Tibial artery (tissue), 4 donors: ENCODE results near the gene BICC1.
A peak's percentile ranks its signal among the peaks of the same experiment; 100 is the strongest.

Source experiments
- DNase-seq, 2 donors: peaks; one replicate each; pipeline ENCODE4 v3.0.0-alpha.2; 2019
- H3K27ac ChIP-seq, 2 donors: fragments of 200-600 bp; sonication (generic) in 1 of 2; 1 replicate in 1 of 2; 2 replicates in 1 of 2; pipeline ENCODE4 v1.5.1; 2018 to 2019; ENCODE audit warnings: mild to moderate bottlenecking in 1 of 2
- H3K27me3 ChIP-seq, 2 donors: fragments of 200-600 bp; sonication (generic) in 1 of 2; one replicate each; pipeline versions ENCODE4 v1.5.1 to v1.6.0; 2016 to 2019
- H3K36me3 ChIP-seq, 3 donors: fragments of 200-600 bp; sonication (generic) in 2 of 3; one replicate each; pipeline ENCODE4 v1.5.1; 2016 to 2019; ENCODE audit warnings: mild to moderate bottlenecking in 2 of 3
- H3K4me1 ChIP-seq, 4 donors: fragments of 200-600 bp; sonication (generic) in 2 of 4; 1 replicate in 3 of 4; 2 replicates in 1 of 4; pipeline ENCODE4 v1.5.1; 2016 to 2019
- H3K4me3 ChIP-seq, 2 donors: fragments of 200-600 bp; sonication (generic) in 1 of 2; 1 replicate in 1 of 2; 2 replicates in 1 of 2; pipeline ENCODE4 v1.5.1; 2018 to 2019; ENCODE audit warnings: mild to moderate bottlenecking in 2 of 2
- H3K9me3 ChIP-seq, 3 donors: fragments of 200-600 bp; sonication (generic) in 1 of 3; one replicate each; pipeline ENCODE4 v1.5.1; 2016 to 2019
- intact Hi-C: fragments of 100-400 bp; cut with DNase I; formaldehyde crosslinking; loops from one replicate; pipeline ENCODE4 v1.15.0; 2023; ENCODE audit warnings: low total_unique reads
- TF ChIP-seq, protein P1 (sequence below), 2 experiments: fragments of 200-600 bp in 1 of 2; fragments of 450-650 bp in 1 of 2; IDR thresholded peaks; one replicate each; pipeline ENCODE4 v1.5.1; 2017 to 2019; ENCODE audit warnings: antibody characterized with exemption in 2 of 2, mild to moderate bottlenecking in 1 of 2, moderate library complexity in 1 of 2

BICC1 gene

GRCh38 chr10:58567652-58568051 is 55.0 kb downstream of the BICC1 start:
- H3K27me3 ChIP-seq, result no peaks in the 10 kb centered on the region
- no peaks in the 10 kb centered on the region for H3K36me3 ChIP-seq
- intact Hi-C loops, result no loop called here
- H3K4me3 ChIP-seq, result no peak overlapping the region
- DNase-seq, result no peak
- peaks cover 0 to 33% (median 9%) of the 10 kb centered on the region in 4 donors for H3K4me1 ChIP-seq
- peaks cover 0 to 5% (median 3%) of the 10 kb centered on the region in 3 donors for H3K9me3 ChIP-seq
- peak overlapping the region in 1 of 2 donors; percentile 12 for H3K27ac ChIP-seq
- TF ChIP-seq, protein P1, sequence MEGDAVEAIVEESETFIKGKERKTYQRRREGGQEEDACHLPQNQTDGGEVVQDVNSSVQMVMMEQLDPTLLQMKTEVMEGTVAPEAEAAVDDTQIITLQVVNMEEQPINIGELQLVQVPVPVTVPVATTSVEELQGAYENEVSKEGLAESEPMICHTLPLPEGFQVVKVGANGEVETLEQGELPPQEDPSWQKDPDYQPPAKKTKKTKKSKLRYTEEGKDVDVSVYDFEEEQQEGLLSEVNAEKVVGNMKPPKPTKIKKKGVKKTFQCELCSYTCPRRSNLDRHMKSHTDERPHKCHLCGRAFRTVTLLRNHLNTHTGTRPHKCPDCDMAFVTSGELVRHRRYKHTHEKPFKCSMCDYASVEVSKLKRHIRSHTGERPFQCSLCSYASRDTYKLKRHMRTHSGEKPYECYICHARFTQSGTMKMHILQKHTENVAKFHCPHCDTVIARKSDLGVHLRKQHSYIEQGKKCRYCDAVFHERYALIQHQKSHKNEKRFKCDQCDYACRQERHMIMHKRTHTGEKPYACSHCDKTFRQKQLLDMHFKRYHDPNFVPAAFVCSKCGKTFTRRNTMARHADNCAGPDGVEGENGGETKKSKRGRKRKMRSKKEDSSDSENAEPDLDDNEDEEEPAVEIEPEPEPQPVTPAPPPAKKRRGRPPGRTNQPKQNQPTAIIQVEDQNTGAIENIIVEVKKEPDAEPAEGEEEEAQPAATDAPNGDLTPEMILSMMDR (IDR thresholded peaks at IDR 0.05), result no peak

DNA sequence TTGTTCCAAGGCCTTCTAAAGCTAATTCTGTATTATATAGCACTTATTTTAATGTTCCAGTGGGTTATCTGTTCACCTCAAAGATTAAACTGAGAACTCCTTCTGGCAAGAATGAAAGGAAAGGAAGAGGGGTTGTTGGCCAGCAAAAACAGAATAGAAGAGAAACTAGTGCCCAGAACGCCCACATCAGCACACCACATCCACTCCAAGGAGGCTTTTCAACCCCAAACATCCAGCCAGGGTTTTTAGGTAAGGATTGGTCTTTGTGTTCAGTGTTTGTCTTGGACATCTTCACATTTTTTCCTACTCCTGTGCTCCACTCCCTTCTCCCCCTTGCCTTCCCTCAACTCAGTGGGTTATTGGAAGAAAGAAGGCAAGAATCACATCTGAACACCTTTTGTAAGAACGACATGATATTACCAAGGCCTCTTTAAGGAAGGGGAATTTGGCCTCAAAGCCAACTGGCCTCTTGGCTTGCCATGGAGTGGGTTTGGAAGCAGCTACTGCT is 55.8 kb downstream of the BICC1 start:
- H3K27me3 ChIP-seq, result no peaks in the 10 kb centered on the region
- no peak for DNase-seq
- no peak overlapping the region for H3K4me3 ChIP-seq
- peaks cover 0 to 33% (median 9%) of the 10 kb centered on the region in 4 donors for H3K4me1 ChIP-seq
- H3K9me3 ChIP-seq, result no peaks in the 10 kb centered on the region
- TF ChIP-seq, protein P1 (IDR thresholded peaks at IDR 0.05), result no peak
- peak overlapping the region; percentile 1 to 12 for H3K27ac ChIP-seq
- no peaks in the 10 kb centered on the region for H3K36me3 ChIP-seq
- intact Hi-C loops, result no loop called here

DNA sequence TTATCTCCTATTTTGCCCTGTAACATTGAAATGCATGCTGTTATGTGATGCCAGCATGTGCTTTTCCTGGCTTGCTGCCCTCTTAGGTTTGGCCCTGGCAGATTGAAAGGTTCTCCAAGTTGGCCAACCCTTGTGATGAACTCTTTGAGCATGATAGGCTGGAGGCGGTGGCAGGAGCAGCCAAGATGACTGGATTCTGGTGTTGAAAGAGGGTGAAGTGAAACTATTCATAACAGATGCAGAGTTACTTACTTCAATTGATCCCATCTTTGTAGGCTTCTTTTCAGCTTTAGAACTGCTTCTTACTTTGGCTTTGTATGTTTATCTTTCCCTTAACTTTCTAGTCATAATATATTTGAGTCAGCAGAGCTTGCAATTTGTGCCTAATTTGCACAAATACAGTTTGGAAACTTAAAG is 57.6 kb downstream of the BICC1 start:
- peak; percentile 50 to 68 for DNase-seq
- intact Hi-C loops, result no loop called here
- TF ChIP-seq, protein P1 (IDR thresholded peaks at IDR 0.05), result no peak
- H3K4me1 ChIP-seq, result peaks cover 0 to 40% (median 7%) of the 10 kb centered on the region in 4 donors
- H3K27ac ChIP-seq, result peak overlapping the region; percentile 3 to 44
- H3K27me3 ChIP-seq, result no peaks in the 10 kb centered on the region
- H3K36me3 ChIP-seq, result no peaks in the 10 kb centered on the region
- no peak overlapping the region for H3K4me3 ChIP-seq
- H3K9me3 ChIP-seq, result no peaks in the 10 kb centered on the region

DNA sequence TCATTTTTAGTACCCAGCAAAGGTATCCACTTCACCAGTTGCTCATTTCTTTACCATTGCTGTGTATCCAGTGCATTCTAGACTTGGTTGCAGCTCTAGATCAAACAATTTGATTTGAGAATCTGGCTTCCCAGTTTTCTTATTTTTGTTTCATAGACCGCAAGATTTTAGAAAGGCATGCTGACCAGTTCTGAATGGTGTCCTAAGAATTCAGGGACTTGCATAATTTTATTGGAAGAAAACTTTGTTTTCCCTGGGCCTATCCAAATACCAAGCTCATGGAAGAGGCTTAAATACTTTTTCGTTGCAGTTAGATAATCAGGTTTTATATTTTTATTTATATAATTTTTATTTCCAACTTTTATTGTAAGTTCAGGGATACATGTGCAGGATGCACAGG is 58.3 kb downstream of the BICC1 start:
- Histone ChIP-seq H3K36me3 (no peaks in the 10 kb centered on the region), H3K27me3 (no peaks in the 10 kb centered on the region), H3K4me3 (no peak overlapping the region), H3K9me3 (no peaks in the 10 kb centered on the region), H3K4me1 (peaks cover 0 to 38% (median 7%) of the 10 kb centered on the region in 4 donors), H3K27ac (peak overlapping the region; percentile 14 to 44)
- intact Hi-C loops, result no loop called here
- TF ChIP-seq, protein P1 (IDR thresholded peaks at IDR 0.05), result no peak
- DNase-seq, result no peak

DNA sequence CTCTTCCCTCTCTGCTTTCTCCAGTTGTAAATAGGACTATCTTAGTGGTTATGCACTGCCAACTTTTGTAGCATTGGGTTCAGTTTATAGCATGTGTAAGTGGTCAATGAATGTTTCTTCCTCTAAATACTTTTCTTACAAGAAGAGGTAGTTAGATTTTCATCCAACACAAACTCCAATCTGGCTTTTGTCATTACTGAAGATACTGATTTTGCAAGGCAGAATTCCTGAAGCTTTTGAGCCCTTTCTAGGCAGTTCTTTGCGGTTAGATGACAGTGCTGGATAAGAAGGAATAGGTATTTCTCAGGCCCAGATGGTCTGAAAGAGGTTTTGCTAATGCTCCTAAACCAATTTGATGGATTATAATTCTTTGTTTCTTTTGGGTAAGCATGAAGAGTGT is 60.5 kb downstream of the BICC1 start:
- Histone ChIP-seq H3K36me3 (no peaks in the 10 kb centered on the region), H3K4me1 (peaks cover 0 to 54% (median 18%) of the 10 kb centered on the region in 4 donors), H3K9me3 (no peaks in the 10 kb centered on the region), H3K4me3 (no peak overlapping the region), H3K27me3 (no peaks in the 10 kb centered on the region), H3K27ac (peak overlapping the region in 1 of 2 donors; percentile 23)
- intact Hi-C loops, result no loop called here
- TF ChIP-seq, protein P1 (IDR thresholded peaks at IDR 0.05), result no peak
- DNase-seq, result no peak

DNA sequence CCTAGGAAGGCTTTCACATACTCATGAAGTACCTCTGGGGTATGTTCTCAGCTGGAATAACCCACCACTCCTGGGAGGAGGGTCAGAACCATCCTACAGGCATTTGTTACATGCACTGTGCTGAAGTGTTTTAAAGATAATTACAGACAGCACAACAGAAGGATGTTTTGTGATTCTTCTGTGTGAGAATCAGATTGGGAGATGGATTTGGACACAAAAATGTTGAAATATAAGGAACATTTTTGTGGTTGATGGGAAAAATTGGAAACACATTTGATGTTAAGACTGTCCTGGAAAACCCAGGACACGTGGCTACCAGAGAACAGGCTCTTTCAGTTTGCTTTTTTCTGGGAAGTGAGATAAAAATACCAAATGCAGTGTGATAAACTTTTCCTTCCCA is 61.4 kb downstream of the BICC1 start:
- TF ChIP-seq, protein P1 (IDR thresholded peaks at IDR 0.05), result no peak
- Histone ChIP-seq H3K4me3 (no peak overlapping the region), H3K27me3 (no peaks in the 10 kb centered on the region), H3K4me1 (peaks cover 0 to 54% (median 27%) of the 10 kb centered on the region in 4 donors), H3K9me3 (no peaks in the 10 kb centered on the region), H3K36me3 (no peaks in the 10 kb centered on the region), H3K27ac (peak overlapping the region in 1 of 2 donors; percentile 23)
- intact Hi-C loops, result no loop called here
- no peak for DNase-seq
